CD4-positive, alpha-beta T cell (primary cell): ENCODE data around the gene LDLR. TPM values are rescaled to one million over a fixed set of nuclear protein-coding genes. Genes with fewer than 3 reads are reported as not detected.
A peak's percentile ranks its signal among the peaks of the same experiment; 100 is the strongest.

ENCODE experiments used
- ATAC-seq: fragments of 200-7000 bp; cut with Tn5 transposase; one replicate; pipeline ENCODE4 v1.10.0; 2022; ENCODE audit warnings: mild to moderate bottlenecking; ENCODE audit not compliant: poor library complexity
- CTCF ChIA-PET: fragments of 350-600 bp; sonication (Branson Sonifier 250); formaldehyde crosslinking; loops from one replicate; lab custom pipeline; 2021; ENCODE audit warnings: antibody characterized with exemption, inconsistent platforms; lab: Charles Lee
- POLR2A ChIA-PET: fragments of 350-600 bp; sonication (Branson Sonifier 250); formaldehyde crosslinking; loops from one replicate; lab custom pipeline; 2021; ENCODE audit warnings: antibody characterized with exemption, inconsistent platforms; lab: Charles Lee
- DNase-seq, 14 experiments: peaks; one replicate each; pipeline ENCODE4 v3.0.0-alpha.2; 2013 to 2020; ENCODE audit warnings: mixed read lengths in 2 of 14
- H3K27ac ChIP-seq, 2 donors: one replicate each; pipeline versions ENCODE4 v1.5.1 to v1.7.0; 2013; ENCODE audit warnings: low read length in 2 of 2, low read depth in 1 of 2, mild to moderate bottlenecking in 1 of 2
- H3K27me3 ChIP-seq, 2 experiments: 1 replicate in 1 of 2; 2 replicates in 1 of 2; pipeline versions ENCODE4 v1.6.1 to v1.7.0; 2013; ENCODE audit warnings: low read length in 2 of 2, control low read depth in 1 of 2, mild to moderate bottlenecking in 1 of 2, moderate library complexity in 1 of 2; ENCODE audit not compliant: insufficient read depth in 2 of 2, control insufficient read depth in 1 of 2
- H3K36me3 ChIP-seq: one replicate; pipeline ENCODE4 v1.6.1; 2013; ENCODE audit warnings: low read length, control low read depth; ENCODE audit not compliant: insufficient read depth
- H3K4me1 ChIP-seq: one replicate; pipeline ENCODE4 v1.6.1; 2013; ENCODE audit warnings: low read length, control low read depth; ENCODE audit not compliant: insufficient read depth
- H3K4me3 ChIP-seq: one replicate; pipeline ENCODE4 v1.5.1; 2013; ENCODE audit warnings: mild to moderate bottlenecking, low read length, moderate library complexity
- H3K9me3 ChIP-seq, 2 experiments: 1 replicate in 1 of 2; 2 replicates in 1 of 2; pipeline versions ENCODE4 v1.6.1 to v1.7.0; 2013; ENCODE audit warnings: low read length in 2 of 2, mild to moderate bottlenecking in 2 of 2, control low read depth in 1 of 2, moderate library complexity in 1 of 2; ENCODE audit not compliant: control insufficient read depth in 1 of 2, insufficient read depth in 1 of 2
- H3K27ac Mint-ChIP-seq: one replicate; pipeline ENCODE4 v1.8.0; 2020; ENCODE audit warnings: mixed read lengths
- H3K27me3 Mint-ChIP-seq: one replicate; pipeline ENCODE4 v1.8.0; 2021; ENCODE audit warnings: mixed read lengths
- H3K36me3 Mint-ChIP-seq: one replicate; pipeline ENCODE4 v1.8.0; 2021; ENCODE audit warnings: low read depth, mixed read lengths
- H3K4me1 Mint-ChIP-seq: one replicate; pipeline ENCODE4 v1.8.0; 2021; ENCODE audit warnings: low read depth, mixed read lengths
- H3K4me3 Mint-ChIP-seq: one replicate; pipeline ENCODE4 v1.8.0; 2020; ENCODE audit warnings: mild to moderate bottlenecking, mixed read lengths
- H3K9me3 Mint-ChIP-seq: one replicate; pipeline ENCODE4 v1.8.0; 2020; ENCODE audit warnings: mixed read lengths
- intact Hi-C, 2 experiments: fragments of 100-400 bp; cut with DNase I in 1 of 2; cut with micrococcal nuclease in 1 of 2; formaldehyde crosslinking; loops; one replicate each; pipeline versions ENCODE4 v1.15.1 to v1.9.0; 2023 to 2025; cut with DNase I, micrococcal nuclease
- total RNA-seq, 174 experiments: library from RNA in 2 of 174; stranded (reverse) in 2 of 174; gene quantifications; one replicate each; pipeline ENCODE4 v1.2.3 and lab custom pipeline; 2021 to 2026
- TF ChIP-seq, protein P1 (sequence below): fragments of 200-600 bp; IDR thresholded peaks from one replicate; pipeline ENCODE4 v1.8.0; 2022; ENCODE audit warnings: antibody characterized with exemption, mild to moderate bottlenecking

The LDLR gene
- total RNA-seq, 2 experiments from 2014 or later = 32.5 to 34.0 TPM

DNA sequence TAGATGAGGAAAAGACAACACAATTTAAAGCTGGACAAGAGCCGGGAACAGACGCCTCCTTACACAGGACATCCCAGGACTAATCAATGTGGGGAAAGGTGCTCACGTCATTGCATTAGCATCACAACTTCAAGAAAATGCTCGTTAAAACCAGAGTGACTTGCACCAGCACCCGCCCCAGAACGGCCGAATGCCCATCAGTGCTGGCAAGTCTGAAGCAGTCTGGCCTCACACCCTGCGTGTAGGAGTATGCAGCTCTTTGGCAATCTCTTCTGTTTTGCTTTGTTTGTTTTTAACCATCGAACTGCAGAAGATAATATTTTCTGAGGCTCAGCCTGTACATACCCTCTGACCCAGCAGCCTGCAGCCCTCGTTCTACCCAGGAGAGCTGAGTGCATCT is 44.8 kb upstream of the LDLR start:
- no peak for ATAC-seq
- H3K27ac Mint-ChIP-seq = peak overlapping the region; percentile 35
- CTCF ChIA-PET = interaction anchor here (1.2 kb wide), 1 partner anchor 8 kb away, joined by 6 read pairs; no protein-coding TSS in a partner anchor

DNA sequence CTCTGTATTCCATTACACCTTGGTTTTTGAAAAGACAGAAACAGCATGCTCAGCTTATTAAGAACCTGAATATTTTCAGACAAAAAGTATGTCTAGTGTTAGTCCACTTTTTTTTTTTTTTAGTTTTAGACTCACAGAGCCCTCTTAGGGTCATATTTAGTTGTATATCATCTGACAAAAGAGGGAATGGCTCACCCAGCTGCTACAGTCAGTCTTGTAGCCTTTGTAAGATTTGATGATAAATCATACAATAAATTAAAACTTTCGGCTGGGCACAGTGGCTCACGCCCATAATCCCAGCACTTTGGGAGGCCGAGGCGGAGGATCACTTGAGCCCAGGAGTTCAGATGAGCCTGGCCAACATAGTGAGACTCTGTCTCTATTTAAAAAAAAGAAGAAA is 43.7 kb upstream of the LDLR start:
- Histone ChIP-seq H3K36me3 (peaks cover 27% of the 10 kb centered on the region), H3K4me1 (peaks cover 32% of the 10 kb centered on the region), H3K27me3 (no peaks in the 10 kb centered on the region), H3K27ac (no peak overlapping the region), H3K4me3 (no peak overlapping the region), H3K9me3 (no peaks in the 10 kb centered on the region)
- ChIA-PET CTCF (interaction anchor here (1.2 to 1.9 kb wide), 2 partner anchors 9 to 80 kb away, joined by 5 to 6 read pairs; no protein-coding TSS in a partner anchor), POLR2A (interaction anchor here (0.6 to 0.7 kb wide), 2 partner anchors 71 to 126 kb away, joined by 3 to 8 read pairs; no protein-coding TSS in a partner anchor)
- Mint-ChIP-seq H3K4me3 (no peak overlapping the region), H3K27ac (no peak overlapping the region), H3K9me3 (no peaks in the 10 kb centered on the region), H3K36me3 (peaks cover 39% of the 10 kb centered on the region), H3K27me3 (no peaks in the 10 kb centered on the region), H3K4me1 (peaks cover 32% of the 10 kb centered on the region)
- intact Hi-C loops = no loop called here
- TF ChIP-seq, protein P1, sequence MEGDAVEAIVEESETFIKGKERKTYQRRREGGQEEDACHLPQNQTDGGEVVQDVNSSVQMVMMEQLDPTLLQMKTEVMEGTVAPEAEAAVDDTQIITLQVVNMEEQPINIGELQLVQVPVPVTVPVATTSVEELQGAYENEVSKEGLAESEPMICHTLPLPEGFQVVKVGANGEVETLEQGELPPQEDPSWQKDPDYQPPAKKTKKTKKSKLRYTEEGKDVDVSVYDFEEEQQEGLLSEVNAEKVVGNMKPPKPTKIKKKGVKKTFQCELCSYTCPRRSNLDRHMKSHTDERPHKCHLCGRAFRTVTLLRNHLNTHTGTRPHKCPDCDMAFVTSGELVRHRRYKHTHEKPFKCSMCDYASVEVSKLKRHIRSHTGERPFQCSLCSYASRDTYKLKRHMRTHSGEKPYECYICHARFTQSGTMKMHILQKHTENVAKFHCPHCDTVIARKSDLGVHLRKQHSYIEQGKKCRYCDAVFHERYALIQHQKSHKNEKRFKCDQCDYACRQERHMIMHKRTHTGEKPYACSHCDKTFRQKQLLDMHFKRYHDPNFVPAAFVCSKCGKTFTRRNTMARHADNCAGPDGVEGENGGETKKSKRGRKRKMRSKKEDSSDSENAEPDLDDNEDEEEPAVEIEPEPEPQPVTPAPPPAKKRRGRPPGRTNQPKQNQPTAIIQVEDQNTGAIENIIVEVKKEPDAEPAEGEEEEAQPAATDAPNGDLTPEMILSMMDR = no peak
- no peak for ATAC-seq
- no peak for DNase-seq

More for the DNA sequence above, 44.8 kb upstream of the LDLR start:
- no peak overlapping the region for H3K27ac ChIP-seq
- no peaks in the 10 kb centered on the region for H3K9me3 ChIP-seq
- intact Hi-C loops = no loop called here
- H3K27me3 Mint-ChIP-seq = no peaks in the 10 kb centered on the region
- DNase-seq = no peak
- no peak overlapping the region for H3K4me3 ChIP-seq
- peaks cover 40% of the 10 kb centered on the region for H3K36me3 Mint-ChIP-seq
- peaks cover 21% of the 10 kb centered on the region for H3K4me1 ChIP-seq
- H3K9me3 Mint-ChIP-seq = no peaks in the 10 kb centered on the region
- TF ChIP-seq, protein P1 = no peak
- no peak overlapping the region for H3K4me3 Mint-ChIP-seq
- no peaks in the 10 kb centered on the region for H3K27me3 ChIP-seq
- peaks cover 21% of the 10 kb centered on the region for H3K4me1 Mint-ChIP-seq
- peaks cover 27% of the 10 kb centered on the region for H3K36me3 ChIP-seq
- POLR2A ChIA-PET = no interaction called here

DNA sequence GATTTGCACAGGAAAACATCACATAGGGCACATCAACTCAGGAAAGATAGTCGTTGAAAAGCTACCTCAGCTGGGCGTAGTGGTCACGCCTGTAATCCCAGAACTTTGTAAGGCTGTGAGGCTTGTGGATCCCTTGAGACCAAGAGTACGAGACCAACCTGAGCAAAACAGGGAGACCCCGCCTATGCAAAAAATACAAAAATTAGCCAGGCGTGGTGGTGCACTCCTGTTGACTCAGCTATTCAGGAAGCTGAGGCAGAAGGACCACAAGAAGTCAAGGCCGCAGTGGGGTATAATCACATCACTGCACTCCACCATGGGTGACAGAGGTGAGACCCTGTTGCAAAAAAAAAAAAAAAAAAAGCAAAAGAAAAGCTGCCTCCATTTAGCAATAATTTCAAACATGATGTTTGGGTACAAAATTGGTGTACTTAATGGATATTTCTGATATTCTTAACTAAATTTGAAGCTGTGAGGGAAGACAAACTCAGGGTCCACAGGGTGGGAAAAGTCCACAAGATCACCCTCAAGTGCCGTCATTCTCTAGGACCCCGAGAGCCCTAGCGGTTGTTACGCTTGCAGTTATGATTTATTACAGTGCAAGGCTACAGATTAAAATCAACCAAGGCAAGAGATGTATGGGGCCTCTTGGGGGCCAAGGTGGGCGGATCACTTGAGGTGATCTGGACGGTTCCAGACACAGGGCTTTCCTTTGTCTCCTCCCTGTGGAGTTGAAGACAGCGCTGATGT is 42.5 kb upstream of the LDLR start:
- H3K4me3 Mint-ChIP-seq = no peak overlapping the region
- ChIA-PET POLR2A (no interaction called here), CTCF (interaction anchor here (0.9 to 1.9 kb wide), 2 partner anchors 17 to 79 kb away, joined by 3 to 5 read pairs; no protein-coding TSS in a partner anchor)
- DNase-seq (no peak), ATAC-seq (no peak)
- H3K27ac ChIP-seq = no peak overlapping the region
- H3K4me1 ChIP-seq = peaks cover 44% of the 10 kb centered on the region
- H3K36me3 ChIP-seq = peaks cover 20% of the 10 kb centered on the region
- H3K9me3 ChIP-seq = no peaks in the 10 kb centered on the region
- no peaks in the 10 kb centered on the region for H3K9me3 Mint-ChIP-seq
- H3K4me1 Mint-ChIP-seq = peaks cover 41% of the 10 kb centered on the region
- H3K27ac Mint-ChIP-seq = peak overlapping the region; percentile 71
- H3K27me3 ChIP-seq = no peaks in the 10 kb centered on the region
- no peaks in the 10 kb centered on the region for H3K27me3 Mint-ChIP-seq
- no peak overlapping the region for H3K4me3 ChIP-seq
- peaks cover 27% of the 10 kb centered on the region for H3K36me3 Mint-ChIP-seq
- TF ChIP-seq, protein P1 = no peak
- intact Hi-C loops = no loop called here
